GM12874 (cell line): Measurements from ENCODE around the gene ZDHHC12.

Source experiments
- TF ChIP-seq, protein P1 (sequence below): IDR thresholded peaks from 2 replicates; pipeline ENCODE4 v1.5.1; 2011; ENCODE audit warnings: low read depth, mild to moderate bottlenecking, control low read depth, low read length, moderate library complexity; ENCODE audit not compliant: insufficient read depth

ZDHHC12 gene

DNA sequence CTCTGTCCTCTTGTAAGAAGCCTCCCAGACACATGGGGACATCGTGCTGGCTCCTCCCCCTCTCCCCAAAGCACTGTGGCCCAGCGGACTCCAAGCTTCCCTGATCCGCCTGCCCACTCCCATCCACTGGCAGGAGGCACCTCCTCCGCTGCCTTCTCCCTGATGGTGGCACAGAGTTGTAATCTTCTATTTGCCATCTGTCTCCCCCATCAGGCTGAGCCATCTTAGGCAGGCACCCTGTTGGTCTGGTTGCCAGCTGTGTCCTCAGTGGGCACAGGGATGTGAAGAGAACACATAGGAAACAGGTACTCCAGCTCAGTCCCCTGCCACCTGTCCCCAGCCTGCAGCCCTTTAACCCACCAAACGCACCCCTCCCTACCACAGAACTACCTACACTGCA is 5.4 kb upstream of the ZDHHC12 start:
- TF ChIP-seq, protein P1, sequence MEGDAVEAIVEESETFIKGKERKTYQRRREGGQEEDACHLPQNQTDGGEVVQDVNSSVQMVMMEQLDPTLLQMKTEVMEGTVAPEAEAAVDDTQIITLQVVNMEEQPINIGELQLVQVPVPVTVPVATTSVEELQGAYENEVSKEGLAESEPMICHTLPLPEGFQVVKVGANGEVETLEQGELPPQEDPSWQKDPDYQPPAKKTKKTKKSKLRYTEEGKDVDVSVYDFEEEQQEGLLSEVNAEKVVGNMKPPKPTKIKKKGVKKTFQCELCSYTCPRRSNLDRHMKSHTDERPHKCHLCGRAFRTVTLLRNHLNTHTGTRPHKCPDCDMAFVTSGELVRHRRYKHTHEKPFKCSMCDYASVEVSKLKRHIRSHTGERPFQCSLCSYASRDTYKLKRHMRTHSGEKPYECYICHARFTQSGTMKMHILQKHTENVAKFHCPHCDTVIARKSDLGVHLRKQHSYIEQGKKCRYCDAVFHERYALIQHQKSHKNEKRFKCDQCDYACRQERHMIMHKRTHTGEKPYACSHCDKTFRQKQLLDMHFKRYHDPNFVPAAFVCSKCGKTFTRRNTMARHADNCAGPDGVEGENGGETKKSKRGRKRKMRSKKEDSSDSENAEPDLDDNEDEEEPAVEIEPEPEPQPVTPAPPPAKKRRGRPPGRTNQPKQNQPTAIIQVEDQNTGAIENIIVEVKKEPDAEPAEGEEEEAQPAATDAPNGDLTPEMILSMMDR: no peak

DNA sequence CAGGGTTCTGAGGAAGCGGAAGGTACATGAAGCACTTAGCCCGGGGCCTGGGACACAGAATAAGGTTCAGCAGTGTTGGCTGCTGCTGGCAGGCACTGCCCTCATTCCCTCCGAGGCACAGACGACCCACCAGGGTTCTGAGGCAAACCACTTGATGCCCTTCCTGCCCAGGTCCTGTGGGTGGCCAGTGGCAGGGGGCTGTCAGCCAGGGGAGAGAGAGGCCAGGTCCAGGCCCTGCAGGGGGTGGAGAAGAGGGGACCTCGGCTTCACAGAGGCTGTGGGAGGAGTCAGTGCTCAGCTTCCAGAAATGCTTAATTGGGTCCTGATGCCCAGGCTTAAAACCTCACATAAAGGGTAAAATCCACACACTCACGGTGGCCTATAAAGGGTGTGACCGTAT is 4.4 kb upstream of the ZDHHC12 start:
- TF ChIP-seq, protein P1: no peak

DNA sequence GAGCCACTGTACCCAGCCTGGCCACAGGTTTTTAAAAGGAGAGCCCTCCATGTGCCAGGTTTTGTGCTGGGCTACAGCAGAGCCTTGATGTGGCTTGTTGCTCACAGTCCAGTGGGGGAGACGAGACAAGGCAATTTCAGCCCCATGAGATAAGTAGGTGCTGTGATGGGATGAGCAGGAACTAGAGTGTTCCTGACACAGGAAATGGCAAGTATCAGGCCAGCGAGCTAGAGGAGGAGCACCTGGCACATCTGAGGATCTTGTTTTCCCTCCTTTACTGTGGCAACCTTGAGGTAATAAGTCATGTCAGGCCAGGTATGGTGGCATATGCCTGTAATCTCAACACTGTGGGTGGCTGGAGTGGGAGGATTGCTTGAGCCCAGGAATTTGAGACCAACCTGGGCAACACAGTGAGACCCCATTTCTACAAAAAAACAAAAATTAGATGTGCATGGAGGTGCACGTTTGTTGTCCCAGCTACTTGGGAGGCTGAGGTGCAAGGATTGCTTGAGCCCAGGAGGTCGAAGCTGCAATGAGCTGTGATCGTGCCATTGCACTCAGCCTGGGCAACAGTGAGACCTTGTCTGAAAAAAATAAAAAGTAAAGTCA is 3.8 kb upstream of the ZDHHC12 start:
- TF ChIP-seq, protein P1: no peak

DNA sequence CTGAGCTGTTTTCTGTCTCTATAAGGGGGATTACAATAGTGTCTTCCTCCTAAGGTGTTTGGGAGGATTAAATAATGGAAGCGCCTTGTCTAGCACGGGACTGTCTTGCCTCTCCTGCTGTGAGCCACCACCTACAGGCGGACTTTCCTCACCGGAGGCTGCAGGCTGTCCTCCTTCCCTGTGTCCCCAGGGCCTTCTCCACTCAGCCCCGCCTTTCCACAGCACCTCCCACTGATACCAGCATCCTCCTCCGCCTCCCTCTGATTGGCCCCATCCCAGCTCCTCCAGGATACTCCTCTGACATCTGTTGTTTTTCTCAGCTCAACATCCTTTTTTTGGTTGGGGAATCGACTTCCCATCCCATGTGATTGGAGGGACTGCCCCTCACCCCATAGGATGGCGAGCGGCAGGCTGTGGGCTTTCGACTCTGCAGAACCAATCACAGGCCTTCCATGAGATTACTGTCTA is 851 bp upstream of the ZDHHC12 start:
- TF ChIP-seq, protein P1: 0 out of 2 replicates have a peak, but pooled peaks have one; percentile 4

DNA sequence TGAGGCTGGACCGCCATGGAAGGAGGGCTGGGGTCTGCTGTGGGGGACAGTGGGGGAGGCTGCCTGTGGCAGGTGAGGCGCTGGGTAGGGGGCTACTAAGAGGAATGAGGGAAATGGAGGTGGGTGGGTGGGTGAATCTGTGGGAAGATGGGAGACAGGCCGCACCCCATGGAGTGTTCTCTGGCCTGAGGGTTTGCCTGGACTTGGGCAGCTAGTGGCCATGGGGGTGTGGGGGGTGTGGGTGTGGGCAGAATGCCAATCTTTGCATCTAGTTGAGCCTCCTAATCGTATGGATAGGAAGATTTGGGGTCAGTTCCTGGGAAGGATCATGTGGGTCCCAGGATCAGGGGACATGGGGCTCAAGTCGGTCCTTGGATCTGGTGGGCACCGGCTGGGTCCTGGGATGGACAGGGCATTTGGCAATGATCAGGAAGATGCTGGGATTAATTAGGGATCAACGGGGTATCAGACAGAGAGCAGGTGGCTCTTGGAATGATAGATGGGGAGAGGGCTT is 518 bp downstream of the ZDHHC12 start:
- TF ChIP-seq, protein P1: no peak

DNA sequence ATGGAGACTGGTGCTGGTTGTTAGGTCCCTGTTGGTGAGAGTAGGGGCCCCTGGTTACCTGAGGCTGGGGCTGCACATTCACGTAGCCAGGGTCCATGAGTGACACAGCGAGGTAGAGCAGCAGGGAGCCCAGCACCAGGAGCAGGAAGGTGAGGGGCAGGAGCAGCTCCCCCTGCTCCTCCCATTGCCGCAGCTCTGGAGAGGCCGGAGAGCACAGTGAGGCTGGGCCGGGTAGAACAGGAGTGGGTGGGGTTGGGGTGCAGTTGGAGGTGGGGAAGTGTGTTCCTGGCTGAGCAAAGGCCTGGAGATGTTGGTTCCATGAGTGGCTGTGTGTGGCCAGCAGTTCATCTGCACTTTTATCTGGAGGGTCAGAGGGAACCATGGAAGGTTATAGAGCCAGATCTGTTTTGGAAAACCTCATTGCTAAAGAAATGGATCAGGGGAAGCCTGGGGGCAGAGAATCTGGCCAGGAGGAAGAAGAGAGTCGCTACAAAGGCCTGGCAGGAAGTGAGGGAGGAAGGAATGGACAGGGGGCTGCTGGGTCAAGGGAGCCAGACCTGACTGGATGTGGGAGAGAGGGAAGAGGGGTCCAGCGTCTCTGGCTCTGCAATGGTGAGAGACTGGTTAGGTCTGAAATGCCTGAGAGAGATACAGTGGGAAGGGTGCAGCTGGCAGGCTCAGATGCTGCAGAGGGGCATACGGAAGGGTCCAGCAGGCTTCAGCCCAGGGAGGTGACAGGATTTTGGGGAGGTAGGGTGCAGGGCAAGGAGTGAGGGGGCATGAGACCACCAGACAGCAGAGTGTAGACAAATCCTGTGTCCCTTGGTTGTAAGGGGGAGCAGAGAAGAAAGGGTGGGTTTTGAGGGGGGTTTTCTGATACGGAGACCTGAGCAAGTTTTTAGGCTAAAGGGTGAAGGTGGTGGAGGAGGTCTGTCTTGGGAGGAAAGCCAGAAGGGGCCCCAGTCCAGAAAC is 1.3 kb downstream of the ZDHHC12 start:
- TF ChIP-seq, protein P1: no peak

DNA sequence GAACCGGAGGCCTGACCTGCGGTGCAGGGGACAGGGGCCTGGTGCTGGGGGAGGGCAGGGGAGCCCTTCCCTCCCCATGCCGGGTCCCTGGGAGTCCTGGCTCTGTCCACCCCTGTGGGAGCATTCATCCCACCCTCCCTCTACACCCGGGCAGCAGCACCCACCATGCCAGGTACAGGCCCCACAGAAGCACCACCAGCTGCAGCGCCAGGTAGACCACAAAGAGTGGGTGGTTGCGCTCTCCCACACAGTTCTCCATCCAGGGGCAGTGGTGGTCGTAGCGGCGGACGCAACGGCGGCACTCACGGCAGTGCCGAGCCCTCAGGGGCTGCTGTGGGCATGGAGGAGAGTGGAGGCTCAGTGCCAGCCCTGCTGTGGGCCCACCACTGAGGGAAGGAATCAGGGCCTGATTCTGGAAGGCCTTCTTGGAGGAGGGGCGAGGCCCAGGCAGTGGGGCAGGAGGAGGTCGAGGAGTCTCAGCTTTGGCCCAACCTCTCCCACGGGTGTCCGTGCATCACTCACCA is 2.4 kb downstream of the ZDHHC12 start:
- TF ChIP-seq, protein P1: no peak
